T1000 (cell line): Measurements from ENCODE around the gene PSTPIP1.

Experiments
- DNase-seq: peaks from one replicate; lab custom pipeline; 2025; ENCODE audit warnings: mixed read lengths; lab: John Stamatoyannopoulos, UW

The PSTPIP1 gene

DNA sequence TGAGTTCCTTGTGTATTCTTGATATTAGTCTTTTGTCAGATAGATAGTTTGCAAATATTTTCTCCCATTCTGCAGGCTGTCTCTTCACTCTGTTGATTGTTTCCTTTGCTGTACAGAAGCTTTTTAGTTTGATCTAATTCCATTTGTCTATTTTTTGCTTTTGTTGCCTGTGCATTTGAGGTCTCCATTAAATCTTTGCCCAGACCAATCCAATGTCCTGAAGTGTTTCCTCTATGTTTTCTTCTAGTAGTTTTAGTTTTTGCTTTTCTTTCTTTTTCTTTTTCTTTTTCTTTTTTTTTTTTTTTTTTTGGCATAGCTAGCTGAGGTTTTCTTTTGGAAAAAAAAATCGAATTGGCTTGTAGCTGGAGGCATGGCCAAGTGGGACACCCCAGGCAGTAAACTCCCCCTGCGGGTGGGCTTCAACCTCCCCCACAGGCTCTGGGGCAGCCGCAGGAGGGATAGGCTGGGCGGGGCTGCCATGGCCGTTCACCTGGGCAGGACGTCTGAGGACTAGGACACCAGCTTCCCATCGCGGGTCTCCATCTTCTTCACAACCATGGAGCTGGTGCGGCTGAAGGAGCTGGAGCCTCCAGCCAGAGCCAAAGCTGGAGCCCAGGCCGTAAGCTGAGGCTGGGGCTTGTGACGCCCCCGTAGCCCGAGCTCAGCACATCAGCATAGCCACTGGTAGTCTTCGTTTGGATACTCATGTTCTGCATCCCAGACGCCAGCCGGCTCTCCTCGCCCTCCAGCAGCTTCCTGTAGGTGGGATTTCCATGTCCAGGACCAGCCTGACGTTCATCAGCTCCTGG, 16.2 kb upstream of the PSTPIP1 start:
- DNase-seq = no peak

DNA sequence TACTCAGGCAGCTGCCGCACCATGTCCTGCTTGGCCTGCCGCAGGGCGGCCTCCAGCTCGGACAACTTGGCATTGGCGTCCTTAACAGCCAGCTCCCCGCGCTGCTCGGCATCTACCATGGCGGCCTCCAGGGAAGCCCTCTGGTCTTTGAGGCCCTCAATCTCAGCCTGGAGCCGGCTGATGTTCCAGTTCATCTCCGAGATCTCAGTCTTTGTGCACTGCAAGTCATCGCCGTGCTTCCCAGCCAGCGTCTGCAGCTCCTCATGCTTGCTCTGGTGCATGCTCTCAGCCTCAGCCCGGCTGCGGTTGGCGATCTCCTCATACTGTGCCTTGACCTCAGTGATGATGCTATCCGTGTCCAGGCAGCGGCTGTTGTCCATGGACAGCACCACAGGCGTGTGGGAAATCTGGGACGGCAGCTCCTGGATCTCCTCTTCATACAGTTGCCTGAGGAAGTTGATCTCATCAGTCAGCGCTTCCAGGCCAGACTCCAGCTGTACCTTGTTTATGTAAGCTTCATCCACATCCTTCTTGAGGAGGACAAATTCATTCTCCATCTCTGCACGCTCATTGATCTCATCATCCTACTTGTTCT, 15.5 kb upstream of the PSTPIP1 start:
- no peak for DNase-seq

DNA sequence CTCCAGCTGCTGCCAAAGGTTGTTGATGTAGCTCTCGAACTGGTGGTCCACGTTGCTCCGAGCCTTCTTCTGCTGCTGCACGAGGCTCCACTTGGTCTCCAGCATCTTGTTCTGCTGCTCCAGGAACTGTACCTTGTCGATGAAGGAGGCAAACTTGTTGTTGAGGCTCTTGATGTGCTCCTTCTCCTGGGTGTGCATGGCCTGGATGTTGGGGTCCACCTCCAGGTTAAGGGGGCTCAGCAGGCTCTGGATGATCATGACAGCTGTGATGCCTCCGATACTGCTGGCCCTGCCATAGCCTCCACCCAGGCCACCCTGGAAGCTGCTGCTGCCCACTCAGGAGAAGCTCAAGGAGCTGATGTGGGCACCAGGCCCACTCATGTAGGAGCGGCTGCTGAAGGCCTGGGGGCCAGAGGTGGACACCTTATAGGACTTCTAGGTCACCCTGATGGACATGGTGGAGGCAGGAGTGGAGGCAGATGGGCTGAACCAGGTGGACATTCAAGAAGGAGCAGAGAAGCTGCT, 14.9 kb upstream of the PSTPIP1 start:
- DNase-seq = no peak

DNA sequence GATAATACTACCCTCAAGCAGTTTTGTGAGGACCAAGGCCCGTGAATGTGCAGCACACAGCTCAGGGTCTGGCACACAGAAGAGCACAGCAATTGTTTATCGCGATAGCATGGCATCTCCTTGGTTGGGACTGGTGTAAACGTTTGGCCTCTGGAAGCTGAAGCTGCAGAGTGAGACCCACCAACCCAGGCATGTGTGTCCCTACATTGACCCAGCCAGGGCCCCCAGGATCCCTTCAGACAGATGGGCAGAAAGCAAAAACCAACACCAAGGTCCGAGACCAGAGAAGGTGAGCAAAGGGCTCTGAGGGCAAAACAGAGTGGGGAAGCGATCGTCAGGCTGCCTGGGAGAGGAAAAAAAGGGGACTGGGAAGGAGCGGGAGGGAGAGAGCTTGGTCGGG, 12.6 kb upstream of the PSTPIP1 start:
- no peak for DNase-seq

DNA sequence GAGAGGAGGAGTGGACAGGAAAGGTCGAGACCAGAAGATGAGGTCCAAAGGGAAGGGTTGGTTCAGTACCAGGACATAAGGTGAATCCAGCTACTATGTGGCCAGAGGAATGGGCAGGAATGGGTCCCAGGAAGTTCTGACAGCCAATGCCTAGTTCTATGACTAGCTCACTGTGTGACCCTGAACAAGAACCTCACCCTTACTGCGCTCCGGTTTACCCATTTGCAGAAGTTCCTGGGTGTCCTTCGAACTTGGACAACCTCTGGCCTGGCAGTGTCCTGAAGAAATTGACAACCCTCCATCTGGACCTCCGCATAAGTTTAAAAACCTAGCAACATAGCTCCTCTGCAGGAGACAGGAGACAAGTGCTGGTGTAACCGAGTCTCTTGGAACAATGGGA, 12.2 kb upstream of the PSTPIP1 start:
- DNase-seq = no peak

DNA sequence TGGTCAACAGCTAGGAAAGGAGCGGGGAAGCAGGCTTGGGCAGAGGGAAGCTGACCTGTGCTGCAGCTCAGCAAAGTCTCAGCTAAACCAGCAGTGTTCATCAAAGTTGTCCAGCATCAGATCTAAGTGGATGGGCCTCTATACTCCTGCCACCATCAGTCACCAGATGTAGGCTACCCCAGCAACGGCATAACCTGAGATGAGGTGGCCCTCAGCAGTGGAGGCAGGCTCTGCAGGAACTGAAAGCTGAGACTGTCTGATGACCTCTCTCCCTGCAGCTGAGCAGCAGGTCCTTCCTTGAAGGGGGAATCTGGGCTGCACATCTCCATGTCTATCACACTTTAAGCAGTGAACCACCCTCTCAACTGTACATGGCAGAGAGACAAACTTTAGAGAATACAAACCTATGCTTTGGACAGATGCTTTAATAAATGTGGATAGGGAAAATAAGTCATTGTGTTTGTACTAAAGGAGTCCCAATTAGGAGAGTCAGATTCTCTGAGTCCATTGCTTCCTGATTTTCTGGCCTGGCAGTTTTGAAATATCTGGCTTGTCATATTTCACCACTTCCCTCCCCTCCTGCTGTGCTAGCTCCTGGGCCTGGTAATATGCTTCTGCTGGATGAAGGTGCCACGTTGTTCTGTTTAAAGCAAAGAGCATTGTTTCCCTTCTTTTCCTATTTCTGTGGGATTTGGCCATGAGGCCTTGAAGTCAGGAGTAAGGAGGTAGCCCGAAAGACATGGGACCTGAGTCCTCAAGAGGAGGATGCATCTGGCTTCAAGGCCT, 11.1 kb upstream of the PSTPIP1 start:
- DNase-seq = no peak

DNA sequence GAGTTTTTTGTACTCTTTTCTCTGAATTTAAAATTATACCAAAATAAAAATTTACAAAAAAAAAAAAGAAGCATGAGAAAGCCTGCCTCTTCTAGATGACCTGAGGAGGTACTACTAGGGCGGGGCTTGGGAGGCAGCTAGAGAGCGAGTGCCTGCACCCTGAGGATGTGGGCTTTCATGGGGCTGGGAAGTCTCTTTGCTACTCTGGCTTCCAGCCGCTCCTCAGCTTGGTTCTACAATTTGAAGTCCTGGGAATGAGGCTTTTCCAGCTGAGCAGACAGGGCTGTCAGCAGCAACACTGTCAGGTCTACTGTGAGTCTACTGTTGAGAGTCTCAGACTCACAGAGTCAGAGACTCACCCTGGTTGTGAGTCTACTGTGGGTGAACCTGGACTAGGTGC, 8.2 kb upstream of the PSTPIP1 start:
- DNase-seq = no peak

DNA sequence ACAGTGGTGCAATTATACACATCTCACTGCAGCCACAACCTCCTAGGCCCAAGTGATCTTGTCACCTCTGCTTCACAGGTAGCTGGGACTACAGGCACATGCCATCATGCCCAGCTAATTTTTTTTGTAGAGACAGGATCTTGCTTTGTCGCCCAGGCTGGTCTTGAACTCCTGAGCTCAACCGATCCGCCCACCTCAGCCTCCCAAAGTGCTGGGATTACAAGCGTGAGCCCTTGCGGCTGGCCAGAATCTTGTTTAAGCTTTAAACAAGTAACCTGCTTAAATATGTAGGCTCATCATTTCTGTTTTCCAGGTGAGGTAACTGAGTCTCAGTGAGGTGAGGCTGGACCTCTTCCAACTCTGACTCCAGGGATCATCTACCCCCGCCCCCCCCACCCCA, 7.7 kb upstream of the PSTPIP1 start:
- DNase-seq = no peak

DNA sequence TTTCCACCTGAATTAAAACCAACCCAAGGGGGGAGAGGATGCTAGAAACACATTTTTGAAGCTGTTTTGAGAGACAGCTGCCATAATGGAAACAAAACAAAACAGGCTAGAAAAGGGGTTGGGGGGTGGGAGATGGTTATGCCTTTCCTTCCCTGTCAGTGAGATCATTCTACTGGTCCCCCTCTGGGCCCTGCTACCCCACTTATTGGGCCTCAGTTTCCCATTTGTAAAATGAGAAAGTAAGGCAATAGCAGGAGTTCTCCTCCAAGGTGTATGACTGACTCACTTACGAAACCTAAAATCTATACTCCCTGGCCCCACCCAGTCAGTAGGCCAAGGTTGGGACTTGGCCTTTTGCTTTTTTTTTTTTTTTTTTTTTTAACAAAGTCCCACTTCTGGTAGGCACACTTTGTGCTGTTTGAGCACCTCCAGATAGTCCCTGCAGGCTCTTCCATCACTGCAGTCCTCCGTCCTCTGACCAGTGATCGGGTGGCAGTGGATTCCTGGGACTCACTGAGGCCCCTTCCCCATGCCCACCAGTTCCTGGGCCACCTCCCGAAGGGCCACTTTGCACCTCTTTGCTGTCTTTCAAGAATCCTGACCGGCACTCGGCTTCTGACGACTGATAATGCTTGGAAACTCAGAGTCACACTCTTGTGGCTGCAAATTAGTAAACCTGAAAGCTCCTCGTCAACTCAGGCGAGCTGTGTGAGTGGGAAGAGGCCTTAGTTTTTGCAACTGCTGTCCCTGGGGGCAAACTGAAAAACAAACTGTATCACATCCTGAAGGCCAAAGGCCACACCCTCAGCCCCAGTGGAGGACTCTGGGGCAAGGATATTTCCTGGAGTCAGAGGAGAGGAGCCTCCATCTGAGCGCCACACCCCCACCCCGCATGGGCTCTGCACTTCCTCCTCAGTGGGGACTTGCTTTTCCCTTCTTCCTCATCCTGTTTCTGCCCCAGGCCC, 6.7 kb upstream of the PSTPIP1 start:
- no peak for DNase-seq

DNA sequence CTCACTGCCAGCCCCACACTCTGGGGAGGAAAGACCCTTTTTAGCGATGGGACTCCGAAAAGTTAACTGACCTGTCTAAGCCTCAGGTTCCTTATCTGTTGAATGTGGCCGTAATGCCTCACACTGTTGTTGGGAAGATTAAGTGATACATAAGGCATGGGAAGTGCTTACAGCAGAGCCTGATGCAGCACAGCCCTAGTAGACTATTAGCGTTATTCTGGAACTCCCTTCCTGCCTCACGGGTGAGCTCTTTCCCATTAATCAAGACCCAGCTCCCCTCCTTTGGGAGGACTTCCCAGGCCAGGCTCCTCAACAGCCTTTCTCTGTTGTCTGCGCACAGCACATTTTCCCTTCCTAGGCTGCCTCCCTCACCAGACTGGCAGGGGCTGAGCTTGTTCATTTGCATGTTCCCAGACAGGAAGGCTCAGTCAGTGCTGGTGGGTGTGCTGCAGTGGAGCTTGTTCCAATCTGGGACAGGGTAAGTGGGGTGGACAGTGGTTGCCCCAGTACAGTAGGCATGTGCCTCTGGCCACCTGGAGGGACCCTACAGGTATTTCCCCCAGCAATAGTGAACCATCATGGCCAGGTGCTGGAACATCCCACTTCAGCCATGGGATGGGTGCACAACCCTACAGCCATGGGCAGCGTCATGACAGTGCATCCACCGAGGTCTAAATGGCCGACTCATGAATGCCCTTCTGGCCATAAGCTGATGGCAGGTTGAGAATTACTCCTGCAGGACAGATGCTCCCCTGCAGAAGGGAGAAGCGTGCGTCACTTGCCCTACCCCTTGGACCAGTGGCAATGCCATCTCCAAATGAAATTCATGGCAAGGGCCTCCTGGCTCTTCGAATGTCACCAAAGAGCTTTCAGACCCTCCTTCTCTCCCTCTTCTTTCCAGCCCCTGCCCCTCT, 5.8 kb upstream of the PSTPIP1 start:
- no peak for DNase-seq

DNA sequence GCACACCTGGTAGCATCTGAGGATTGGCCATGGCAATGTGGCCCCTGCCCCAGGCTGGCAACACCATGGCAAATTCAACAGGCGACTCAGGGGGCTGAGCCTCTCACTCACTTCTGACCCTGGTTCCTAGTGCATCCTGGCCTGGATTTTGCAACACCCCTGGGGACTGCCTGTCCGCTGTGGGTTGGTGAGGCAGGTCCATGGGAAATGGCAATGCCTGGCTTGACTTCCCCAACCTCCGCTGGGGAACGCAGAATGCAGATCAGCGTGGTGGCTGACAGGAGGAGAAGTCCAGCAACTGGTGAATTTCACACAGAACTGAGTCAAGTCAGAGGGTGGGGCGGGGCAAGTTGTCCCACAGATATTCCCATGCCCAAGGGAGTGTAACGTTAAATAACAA, 3.9 kb upstream of the PSTPIP1 start:
- no peak for DNase-seq

DNA sequence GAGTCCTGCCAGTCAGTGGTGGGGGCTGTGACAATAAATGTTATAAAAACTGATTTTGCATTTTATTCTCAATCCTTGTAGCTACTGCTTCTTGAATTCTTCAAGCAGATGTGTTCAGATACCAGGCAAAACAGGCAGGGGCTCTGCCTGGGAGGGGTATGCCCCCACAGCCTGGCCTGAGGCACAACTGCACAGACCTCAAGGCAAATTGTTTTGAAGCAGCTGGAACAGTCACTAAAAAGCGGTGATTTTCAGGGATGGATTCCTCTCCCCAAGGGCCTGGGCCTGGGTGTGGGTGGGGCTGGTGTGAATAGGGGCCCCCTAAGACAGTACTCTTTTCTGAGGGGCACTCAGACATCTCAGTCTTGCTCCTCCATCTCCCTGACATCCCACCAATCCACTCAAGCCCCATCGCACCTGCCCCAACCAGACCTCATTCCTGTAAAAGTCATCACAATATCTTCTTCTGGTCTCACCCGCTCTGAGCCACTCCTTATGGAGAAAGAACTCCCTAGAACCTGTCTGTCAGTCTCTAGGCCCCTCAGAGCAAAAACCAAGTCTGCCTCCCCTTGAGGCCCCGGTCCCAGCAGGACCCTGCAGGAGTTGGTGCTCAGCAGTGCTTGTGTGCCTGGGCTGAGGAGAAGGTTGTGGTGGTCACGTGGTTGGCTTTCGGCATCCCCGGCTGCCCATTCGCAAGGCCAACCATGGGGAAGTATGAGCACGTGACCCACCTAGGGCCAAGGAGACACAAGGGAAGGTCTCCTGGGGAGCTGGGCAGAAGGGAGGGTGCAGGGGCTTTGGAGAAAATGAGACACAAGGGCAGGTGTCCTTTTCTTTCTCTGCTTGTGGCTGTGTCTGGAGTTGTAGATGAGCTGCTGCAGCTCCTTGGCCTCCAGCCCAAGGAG, 2.9 kb upstream of the PSTPIP1 start:
- no peak for DNase-seq

DNA sequence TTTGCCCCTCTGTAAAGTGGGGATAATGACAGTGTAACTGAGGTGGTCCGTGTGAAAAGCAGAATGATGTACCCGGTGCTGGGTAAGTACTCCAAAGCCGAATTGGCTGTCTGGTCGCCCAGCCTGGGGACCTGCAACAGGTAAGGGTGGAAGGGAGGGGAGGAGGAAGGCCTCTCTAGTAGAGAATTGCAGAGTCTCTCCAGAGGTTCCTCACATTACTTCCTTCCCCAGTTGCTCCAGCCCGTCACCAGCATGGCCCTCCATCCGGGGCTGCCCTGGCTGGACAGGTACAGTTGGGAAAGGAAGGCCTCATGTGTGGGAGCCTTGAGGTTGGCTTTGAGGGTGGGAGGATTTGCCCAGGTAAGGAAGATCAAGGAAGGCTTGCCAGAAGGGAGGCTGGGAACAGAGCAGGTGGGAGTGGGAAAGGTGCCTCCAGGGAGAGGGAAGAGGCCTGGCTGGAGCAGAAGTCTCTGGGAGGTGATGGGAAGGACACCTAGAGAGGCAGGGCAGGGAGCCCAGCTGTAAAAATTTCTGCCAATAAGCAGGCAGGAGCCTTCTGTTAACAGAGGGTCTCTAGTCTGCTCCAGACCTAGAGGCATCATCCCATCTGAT, 1.7 kb upstream of the PSTPIP1 start:
- no peak for DNase-seq

DNA sequence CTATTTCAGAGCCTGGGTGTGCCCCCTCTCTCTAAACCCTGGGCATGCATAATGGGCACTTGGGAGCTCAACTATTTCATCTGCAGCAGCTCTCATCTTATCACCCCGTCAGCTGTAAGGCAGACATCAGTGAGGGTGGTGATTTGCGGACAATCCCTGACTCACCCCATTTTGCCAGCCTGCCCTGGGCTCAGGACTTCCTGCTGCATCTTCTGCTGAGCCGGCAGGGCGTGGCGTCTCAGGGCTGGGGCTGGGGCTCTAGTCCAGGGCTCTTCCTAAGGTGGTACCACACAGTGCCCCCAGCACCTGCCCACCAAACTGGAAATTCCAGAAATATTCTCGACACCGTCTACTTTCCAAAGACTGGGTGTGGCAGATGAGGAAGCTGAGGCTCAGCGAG, 925 bp upstream of the PSTPIP1 start:
- no peak for DNase-seq

DNA sequence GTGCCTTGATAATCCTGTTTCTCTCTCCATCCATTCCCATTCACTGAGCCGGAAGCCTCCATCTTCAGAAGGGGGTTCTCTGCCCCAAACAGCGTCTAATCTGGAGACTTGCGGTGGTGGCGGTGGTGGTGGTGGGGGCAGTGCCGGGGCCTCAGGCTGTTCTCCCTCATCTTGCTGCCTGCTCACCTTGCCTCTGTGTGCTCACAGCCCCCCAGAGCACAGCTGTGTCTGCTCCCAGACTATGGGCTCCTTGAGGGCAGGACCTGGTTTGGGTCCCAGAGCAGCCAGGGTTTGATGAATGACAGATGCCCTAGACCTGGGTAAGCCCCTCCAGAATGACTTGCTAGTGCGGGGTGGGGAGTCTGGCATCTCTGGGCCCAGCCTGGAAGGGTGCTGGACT, 430 bp upstream of the PSTPIP1 start:
- no peak for DNase-seq

DNA sequence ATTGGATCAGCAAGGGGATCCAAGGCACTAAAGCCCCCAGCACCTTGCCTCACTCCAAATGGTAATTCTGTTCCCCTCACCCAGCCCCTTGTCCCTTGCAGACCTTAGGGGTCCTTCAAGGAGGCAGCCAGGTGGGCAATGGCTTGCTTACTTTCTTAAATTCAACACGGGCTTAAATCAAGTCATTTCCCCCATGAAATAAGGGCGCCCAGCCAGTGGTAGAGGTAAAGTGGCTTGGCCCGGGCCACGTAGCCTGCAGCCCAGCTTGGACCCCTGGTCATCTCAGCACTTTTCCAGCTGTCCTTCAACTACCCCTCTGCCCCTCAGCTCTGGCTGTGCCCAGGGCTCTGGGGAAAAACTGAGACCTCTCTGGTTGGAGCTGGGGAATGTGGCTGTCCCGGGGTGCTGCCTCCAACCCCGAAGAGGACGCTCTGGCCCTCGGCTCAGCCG, 1.2 kb downstream of the PSTPIP1 start:
- no peak for DNase-seq

DNA sequence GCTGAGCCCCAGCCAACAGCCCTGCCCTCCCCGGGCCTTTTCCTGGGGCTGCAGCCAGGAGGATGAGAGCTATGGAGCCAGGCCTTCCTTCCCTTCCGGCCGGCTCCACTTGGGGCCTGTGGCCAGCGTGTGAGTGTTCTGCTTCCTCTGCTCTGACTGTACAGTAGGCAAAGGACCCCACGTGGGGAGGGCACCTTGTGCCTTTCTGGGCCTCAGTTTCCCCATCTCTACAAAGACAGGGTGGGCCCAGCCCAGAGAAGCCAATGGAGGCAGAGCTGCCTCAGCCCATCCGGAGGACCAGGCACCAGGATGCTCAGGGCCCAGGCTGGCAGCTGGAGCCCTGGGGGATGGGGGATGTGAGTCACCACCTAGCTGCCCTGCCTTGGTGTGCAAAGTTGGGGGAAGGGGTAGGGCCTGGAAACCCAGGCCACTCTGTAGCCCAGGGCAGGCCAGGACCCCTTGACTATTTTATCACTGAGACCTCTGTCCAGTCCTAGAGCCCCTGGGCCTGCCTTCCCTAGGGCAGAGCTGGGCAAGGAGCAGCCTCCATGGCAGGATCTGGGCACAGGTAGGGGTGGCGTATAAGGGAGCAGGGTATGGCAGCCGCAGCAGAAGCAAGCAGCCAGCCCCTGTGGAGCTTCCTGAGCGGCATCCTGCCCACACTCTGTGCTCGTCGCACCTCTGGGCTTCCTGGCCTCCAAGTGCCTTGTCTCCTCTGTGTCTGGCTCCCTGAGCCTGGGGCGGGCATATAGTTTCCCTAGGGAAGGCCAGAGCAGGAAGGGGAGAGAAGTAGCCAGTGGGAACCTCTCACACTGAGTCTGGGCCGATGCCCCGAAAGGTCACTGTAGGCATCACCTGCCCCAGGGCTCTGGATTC, 1.8 kb downstream of the PSTPIP1 start:
- DNase-seq = no peak
